GM12878 (cell line): ENCODE results near the gene DPY19L1.

Experiments
- CBFB ChIP-seq: IDR thresholded peaks from 2 replicates; pipeline ENCODE4 v1.6.1; 2016; ENCODE audit warnings: antibody characterized with exemption, low read depth
- CBX3 ChIP-seq: fragments of 200-600 bp; sonication (generic); IDR thresholded peaks from 2 replicates; pipeline ENCODE4 v1.6.1; 2016; ENCODE audit warnings: low read depth, borderline replicate concordance
- EZH2 ChIP-seq: IDR thresholded peaks from 2 replicates; pipeline ENCODE4 v1.6.1; 2012; ENCODE audit warnings: low read depth, mild to moderate bottlenecking, control low read depth, inconsistent platforms, low read length, borderline replicate concordance; ENCODE audit not compliant: control insufficient read depth
- NFYB ChIP-seq: IDR thresholded peaks from 2 replicates; pipeline ENCODE4 v1.6.1; 2011; ENCODE audit warnings: low read depth, mild to moderate bottlenecking, low read length, improper control_type of control experiment, moderate library complexity; ENCODE audit not compliant: insufficient read depth
- SUZ12 ChIP-seq: fragments of 200-600 bp; sonication (generic); IDR thresholded peaks from one replicate; pipeline ENCODE4 v1.6.1; 2018; ENCODE audit warnings: antibody characterized with exemption, mild to moderate bottlenecking; ENCODE audit not compliant: unreplicated experiment
- ZNF24 ChIP-seq: fragments of 450-650 bp; IDR thresholded peaks from 2 replicates; pipeline ENCODE4 v1.6.1; 2017; ENCODE audit warnings: antibody characterized with exemption, mild to moderate bottlenecking

DNA sequence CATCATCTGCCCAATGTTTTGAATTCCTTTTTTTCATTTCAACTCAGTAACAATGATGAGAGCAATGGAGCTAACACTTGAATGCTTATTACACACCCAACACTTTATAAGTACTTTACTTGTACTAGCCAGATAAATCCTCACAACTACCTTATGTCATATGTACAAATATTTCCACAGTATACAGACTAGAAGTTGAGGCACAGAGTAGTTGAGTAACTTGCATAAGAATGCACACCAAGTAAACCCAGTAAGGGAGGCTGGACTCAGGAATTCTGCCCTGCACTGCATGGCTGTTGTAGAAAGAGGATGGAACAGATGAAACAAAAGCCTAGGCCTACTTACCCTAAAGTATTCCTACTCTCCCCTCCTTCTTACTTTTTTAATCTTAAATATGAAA lies 15.8 kb downstream of the DPY19L1 start:
- no peak for TF ChIP-seq CBX3
- TF ChIP-seq EZH2: no peak
- no peak for TF ChIP-seq ZNF24
- TF ChIP-seq SUZ12: no peak
- TF ChIP-seq NFYB: no peak
- TF ChIP-seq CBFB: no peak
